Coronary artery (tissue), 2 donors: ENCODE results near the gene RGL4.
"Not testable (repeated sequence)": the region's sequence is repeated elsewhere in the genome, so short reads cannot be mapped to it uniquely, and the experiment has no call there.

Experiments
- DNase-seq: peaks from one replicate; pipeline ENCODE4 v3.0.0-alpha.2; 2017; ENCODE audit warnings: low spot score
- H3K27ac ChIP-seq, 2 donors: fragments of 200-600 bp; sonication (generic); one replicate each; pipeline ENCODE4 v1.5.1; 2016 to 2019
- H3K4me3 ChIP-seq: fragments of 200-600 bp; sonication (generic); 2 replicates; pipeline ENCODE4 v1.5.1; 2016; ENCODE audit warnings: mild to moderate bottlenecking, moderate library complexity
- CTCF ChIP-seq: fragments of 200-600 bp; sonication (generic); IDR thresholded peaks from one replicate; pipeline ENCODE4 v1.5.1; 2019; ENCODE audit warnings: antibody characterized with exemption

Gene RGL4

DNA sequence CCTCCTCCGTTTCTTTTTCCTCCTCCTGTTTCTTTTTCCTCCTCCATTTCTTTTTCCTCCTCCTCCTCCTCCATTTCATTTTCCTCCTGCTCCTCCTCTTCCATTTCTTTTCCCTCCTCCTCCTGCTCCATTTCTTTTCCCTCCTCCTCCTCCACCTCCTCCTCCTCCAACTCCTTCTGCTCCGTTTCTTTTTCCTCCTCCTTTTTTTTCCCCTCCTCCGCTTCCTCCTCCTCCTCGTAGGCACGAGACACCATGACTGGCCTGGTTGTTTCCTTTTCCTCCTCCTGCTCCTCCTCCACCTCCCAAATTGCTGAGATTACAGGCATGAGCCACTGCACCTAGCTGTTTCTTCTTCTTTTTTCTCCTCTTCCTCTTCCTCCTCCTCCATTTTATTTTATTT is 33.1 kb upstream of the RGL4 start:
- H3K4me3 ChIP-seq = no peak overlapping the region
- H3K27ac ChIP-seq = no peak overlapping the region
- DNase-seq = no peak
- no peak for TF ChIP-seq CTCF

- H3K27ac ChIP-seq, H3K4me3 ChIP-seq, DNase-seq: not testable (repeated sequence)
These were observed 30.4 kb upstream of the RGL4 start for GRCh38 chr22:23660381-23660780.

DNA sequence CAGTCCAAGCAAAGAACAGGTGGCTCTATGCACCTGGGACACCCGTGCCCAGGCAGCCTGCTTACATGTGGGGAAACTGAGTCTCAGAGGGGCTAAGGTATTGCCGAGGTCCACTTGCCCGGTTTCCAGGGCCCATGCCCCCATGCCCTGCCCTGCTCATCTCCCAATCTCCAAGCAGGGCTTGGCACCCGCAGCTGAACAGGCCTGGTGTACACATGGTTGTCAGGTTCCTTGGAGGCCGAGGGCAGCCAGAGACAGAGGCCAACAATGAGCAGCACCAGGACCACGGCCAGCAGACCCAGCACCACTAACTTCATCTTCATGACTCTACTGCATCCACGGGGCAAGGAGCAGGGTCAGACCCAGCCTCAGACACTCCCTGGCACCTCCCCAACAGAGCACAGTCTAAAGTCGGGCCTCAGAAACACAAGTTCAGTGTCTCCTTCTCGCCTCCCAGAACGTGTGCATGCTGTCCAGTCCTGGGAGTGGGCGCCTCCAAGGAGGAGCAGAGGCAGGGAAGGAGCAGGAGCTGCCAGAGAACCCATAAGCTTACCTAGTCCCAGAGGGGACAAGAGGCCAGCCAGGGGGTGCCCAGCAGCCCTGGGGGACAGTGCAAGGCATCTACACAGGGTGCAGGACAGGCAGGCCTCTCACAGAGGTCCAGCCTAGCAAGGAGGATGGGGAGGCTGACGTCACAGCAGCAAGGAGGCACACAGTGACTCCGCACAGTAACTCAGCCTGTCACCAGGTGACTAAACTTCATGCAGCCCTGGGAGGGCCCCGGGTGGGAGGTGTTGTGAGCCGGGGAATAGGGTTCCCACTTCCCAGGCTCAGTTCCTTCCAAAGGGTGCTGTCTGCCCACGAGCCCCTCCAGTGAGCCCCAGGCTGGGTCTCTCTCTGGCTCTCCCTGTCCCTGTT is 20.2 kb upstream of the RGL4 start:
- no peak overlapping the region for H3K27ac ChIP-seq
- no peak overlapping the region for H3K4me3 ChIP-seq
- DNase-seq = no peak
- no peak for TF ChIP-seq CTCF

DNA sequence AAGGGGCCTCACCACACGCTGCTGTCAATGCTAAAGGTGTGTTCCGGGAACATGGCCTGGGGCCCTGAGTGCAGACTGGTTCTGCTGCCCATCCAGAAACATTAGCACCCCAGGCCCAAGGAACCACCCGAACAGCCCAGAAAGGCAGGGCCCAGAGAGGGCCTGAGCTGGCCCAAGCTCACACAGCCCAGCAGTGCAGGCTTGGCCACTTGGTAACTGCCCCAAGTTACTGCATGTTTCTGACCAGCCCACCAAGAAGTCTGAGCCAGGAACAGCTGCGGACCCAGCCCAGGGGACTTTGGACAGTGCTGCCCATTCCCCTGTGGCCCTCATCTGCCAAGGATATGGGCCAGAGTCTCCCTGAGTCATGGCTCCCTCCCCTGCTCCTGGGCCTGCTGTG is 19.4 kb upstream of the RGL4 start:
- H3K27ac ChIP-seq, DNase-seq, H3K4me3 ChIP-seq: not testable (repeated sequence)

GRCh38 chr22:23672307-23673049 is 18.3 kb upstream of the RGL4 start:
- H3K27ac ChIP-seq, DNase-seq, H3K4me3 ChIP-seq: not testable (repeated sequence)

- no peak for DNase-seq
- TF ChIP-seq CTCF = no peak
- Histone ChIP-seq H3K27ac (no peak overlapping the region), H3K4me3 (no peak overlapping the region)
These were observed 17.7 kb upstream of the RGL4 start for GRCh38 chr22:23673050-23673620.

DNA sequence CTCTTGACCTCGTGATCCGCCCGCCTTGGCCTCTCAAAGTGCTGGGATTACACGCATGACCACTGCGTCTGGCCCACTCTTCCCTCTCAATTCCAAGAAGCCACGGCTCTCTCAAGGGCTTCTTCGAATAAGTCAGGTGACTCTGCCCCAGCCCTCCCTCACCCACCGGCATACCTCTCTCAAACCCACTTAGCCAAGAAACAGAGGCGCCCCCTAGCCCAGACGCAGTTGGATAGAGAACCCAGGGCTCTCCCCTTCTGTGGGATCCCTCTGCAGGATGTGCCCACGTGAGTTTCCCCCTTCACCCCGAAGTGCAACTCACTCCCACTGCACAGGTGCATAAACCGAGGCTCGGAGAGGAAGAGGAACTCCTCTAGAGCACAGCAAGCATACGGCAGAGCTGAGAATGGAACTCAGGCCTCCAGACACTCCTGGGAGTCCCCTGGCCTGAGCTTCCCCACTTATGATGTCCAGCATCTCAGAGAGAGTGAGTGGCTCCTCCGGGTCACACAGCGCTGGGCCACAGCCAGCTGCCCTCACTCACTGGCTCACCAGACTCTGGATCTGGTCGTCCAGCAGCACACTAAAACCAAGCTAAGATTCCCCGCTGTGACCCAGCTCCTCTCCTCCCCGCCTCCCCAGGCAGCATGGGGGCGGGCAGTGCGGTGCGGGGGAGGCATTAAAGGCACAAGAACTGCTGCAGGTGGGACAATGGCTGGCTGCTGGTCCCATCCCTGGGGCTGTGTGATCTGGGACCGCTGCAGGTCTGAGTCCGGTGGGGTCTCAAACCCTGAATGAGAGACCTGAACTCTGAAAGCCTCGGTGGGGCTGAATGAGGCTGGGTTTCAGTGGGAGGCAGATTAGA is 16.8 kb upstream of the RGL4 start:
- no peak overlapping the region for H3K27ac ChIP-seq
- DNase-seq = no peak
- H3K4me3 ChIP-seq = no peak overlapping the region
- TF ChIP-seq CTCF = no peak

DNA sequence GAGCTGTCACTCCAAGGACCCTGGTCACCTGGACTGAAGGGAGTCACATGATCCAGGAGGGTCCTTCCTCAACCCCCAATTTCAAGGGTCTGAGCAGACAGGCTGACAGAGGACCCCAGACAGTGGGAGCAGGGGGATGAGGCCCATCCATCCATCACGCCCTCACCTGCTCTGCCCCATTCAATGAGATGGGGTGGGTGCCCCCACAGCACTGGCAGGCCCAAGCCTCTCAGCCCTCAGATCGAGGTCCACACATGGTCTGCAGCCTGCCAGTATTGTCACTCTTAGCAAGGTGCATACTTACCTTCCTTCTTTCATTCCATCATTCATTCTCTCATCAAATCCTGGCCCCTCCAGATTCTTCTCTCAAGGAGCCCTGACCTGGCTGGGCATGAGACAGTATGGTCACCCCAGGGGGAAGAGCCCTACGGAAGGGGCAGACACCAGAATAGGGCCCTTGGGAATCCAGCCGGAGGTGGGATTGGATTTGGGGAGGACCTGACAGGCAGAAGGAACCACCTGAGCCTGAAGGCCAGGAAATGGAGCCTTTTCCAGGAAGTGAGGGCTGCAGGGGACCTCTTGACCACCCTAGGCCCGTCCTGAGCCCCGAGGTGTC is 15.8 kb upstream of the RGL4 start:
- not testable (repeated sequence) for DNase-seq, H3K4me3 ChIP-seq, H3K27ac ChIP-seq
